H1 (cell line): ENCODE measurements around the gene PNO1. TPM values are rescaled to one million over a fixed set of nuclear protein-coding genes. Genes with fewer than 3 reads are reported as not detected.

Source experiments
- CTCF ChIA-PET: fragments of 300-600 bp; sonication (Branson Sonifier 250); formaldehyde crosslinking; loops from one replicate; lab custom pipeline; 2021; ENCODE audit not compliant: partially characterized antibody; lab: Charles Lee
- POLR2A ChIA-PET: fragments of 300-600 bp; sonication (Branson Sonifier 250); formaldehyde crosslinking; loops from one replicate; lab custom pipeline; 2021; ENCODE audit warnings: inconsistent platforms; ENCODE audit not compliant: partially characterized antibody; lab: Charles Lee
- DNase-seq, 2 experiments: peaks; one replicate each; pipeline versions ENCODE4 v3.0.0 to v3.0.0-alpha.2; 2010 to 2022; ENCODE audit warnings: low spot score in 2 of 2, low read depth in 1 of 2, mixed read lengths in 1 of 2
- FAIRE-seq: peaks from 2 replicates; lab custom pipeline; 2011; peaks lifted over from hg19 to GRCh38; lab: Jason Lieb, UNC
- H2AFZ ChIP-seq: 2 replicates; pipeline ENCODE4 v1.8.1; 2012; ENCODE audit warnings: low read length, inconsistent platforms
- H2AK5ac ChIP-seq: 2 replicates; pipeline ENCODE4 v1.6.1; 2013; ENCODE audit warnings: low read depth, low read length
- H2BK120ac ChIP-seq: replicated peaks from 2 replicates; pipeline ENCODE3; 2013; ENCODE audit warnings: low read depth, low read length, inconsistent platforms
- H2BK12ac ChIP-seq: 2 replicates; pipeline ENCODE4 v1.6.1; 2013; ENCODE audit warnings: low read depth, low read length
- H2BK15ac ChIP-seq: 2 replicates; pipeline ENCODE4 v1.6.1; 2013; ENCODE audit warnings: low read length
- H2BK20ac ChIP-seq: 2 replicates; pipeline ENCODE4 v1.6.1; 2013; ENCODE audit warnings: low read length
- H2BK5ac ChIP-seq: 2 replicates; pipeline ENCODE4 v1.6.1; 2013; ENCODE audit warnings: low read depth, low read length
- H3K14ac ChIP-seq: 2 replicates; pipeline ENCODE4 v1.6.1; 2013; ENCODE audit warnings: inconsistent platforms; ENCODE audit not compliant: insufficient read length
- H3K18ac ChIP-seq: 2 replicates; pipeline ENCODE4 v1.6.1; 2013; ENCODE audit warnings: low read length; ENCODE audit errors: extremely low read depth
- H3K23ac ChIP-seq: 2 replicates; pipeline ENCODE4 v1.6.1; 2013; ENCODE audit warnings: inconsistent platforms; ENCODE audit not compliant: insufficient read length
- H3K23me2 ChIP-seq: 2 replicates; pipeline ENCODE4 v1.6.1; 2013; ENCODE audit warnings: low read depth, low read length
- H3K27ac ChIP-seq: 2 replicates; pipeline ENCODE4 v1.6.1; 2011; ENCODE audit warnings: low read depth, low read length, inconsistent platforms
- H3K27me3 ChIP-seq, 4 experiments: replicated peaks in 1 of 4; 1 replicate in 1 of 4; 2 replicates in 3 of 4; pipeline versions ENCODE4 v1.6.1 to v1.8.1; 2011 to 2013; ENCODE audit warnings: low read length in 3 of 4, mild to moderate bottlenecking in 3 of 4, inconsistent platforms in 2 of 4, mixed read lengths in 2 of 4, moderate library complexity in 1 of 4; ENCODE audit not compliant: control insufficient read depth in 3 of 4, insufficient read depth in 3 of 4; ENCODE audit errors: extremely low read depth in 1 of 4
- H3K36me3 ChIP-seq, 4 experiments: 2 replicates each; pipeline versions ENCODE4 v1.6.1 to v1.8.1; 2011 to 2013; ENCODE audit warnings: mild to moderate bottlenecking in 4 of 4, low read length in 3 of 4, moderate library complexity in 2 of 4, control low read depth in 1 of 4, inconsistent platforms in 1 of 4; ENCODE audit not compliant: insufficient read depth in 4 of 4, control insufficient read depth in 2 of 4
- H3K4ac ChIP-seq: replicated peaks from 2 replicates; pipeline ENCODE3; 2013; ENCODE audit warnings: low read length, low read depth, mixed read lengths, inconsistent platforms; ENCODE audit not compliant: insufficient read length
- H3K4me1 ChIP-seq, 4 experiments: replicated peaks in 1 of 4; 1 replicate in 1 of 4; 2 replicates in 3 of 4; pipeline versions ENCODE4 v1.6.1 to v1.8.1; 2011 to 2013; ENCODE audit warnings: low read length in 3 of 4, inconsistent platforms in 2 of 4, mixed read lengths in 1 of 4; ENCODE audit not compliant: insufficient read depth in 4 of 4, control insufficient read depth in 3 of 4
- H3K4me2 ChIP-seq, 2 experiments: 2 replicates each; pipeline versions ENCODE4 v1.6.1 to v1.8.1; 2011 to 2013; ENCODE audit warnings: low read depth in 2 of 2, low read length in 2 of 2, control low read depth in 1 of 2, inconsistent platforms in 1 of 2, mild to moderate bottlenecking in 1 of 2; ENCODE audit not compliant: insufficient read depth in 1 of 2
- H3K4me3 ChIP-seq, 4 experiments: fragments of 200-600, 300-600 bp in 1 of 4; sonication (generic), shearing (Covaris generic), sonication (Bioruptor Twin) in 1 of 4; 2 replicates each; pipeline versions ENCODE4 v1.5.1 to v1.8.1; 2011 to 2016; ENCODE audit warnings: low read length in 4 of 4, low read depth in 3 of 4, control low read depth in 2 of 4, inconsistent platforms in 2 of 4, mild to moderate bottlenecking in 2 of 4, mixed read lengths in 1 of 4, moderate library complexity in 1 of 4; ENCODE audit not compliant: insufficient read depth in 2 of 4; ENCODE audit errors: extremely low read depth in 1 of 4
- H3K56ac ChIP-seq: replicated peaks from 2 replicates; pipeline ENCODE3; 2013; ENCODE audit warnings: low read depth, mild to moderate bottlenecking, mixed read lengths, low read length, inconsistent platforms; ENCODE audit not compliant: insufficient read length
- H3K79me1 ChIP-seq: 2 replicates; pipeline ENCODE4 v1.6.1; 2013; ENCODE audit warnings: low read depth, low read length, control low read depth
- H3K79me2 ChIP-seq, 2 experiments: 2 replicates each; pipeline versions ENCODE4 v1.6.1 to v1.8.1; 2012 to 2013; ENCODE audit warnings: low read length in 2 of 2, mild to moderate bottlenecking in 2 of 2, inconsistent platforms in 1 of 2; ENCODE audit not compliant: insufficient read depth in 2 of 2, control insufficient read depth in 1 of 2
- H3K9ac ChIP-seq, 4 experiments: replicated peaks in 1 of 4; 1 replicate in 1 of 4; 2 replicates in 3 of 4; pipeline versions ENCODE4 v1.6.1 to v1.8.1; 2011 to 2013; ENCODE audit warnings: low read depth in 3 of 4, low read length in 3 of 4, control low read depth in 2 of 4, mild to moderate bottlenecking in 2 of 4, moderate library complexity in 2 of 4, inconsistent platforms in 1 of 4; ENCODE audit errors: extremely low read depth in 1 of 4
- H3K9me3 ChIP-seq, 2 experiments: 2 replicates each; pipeline versions ENCODE4 v1.6.1 to v1.8.1; 2012 to 2013; ENCODE audit warnings: mild to moderate bottlenecking in 2 of 2, moderate library complexity in 2 of 2, control low read depth in 1 of 2, inconsistent platforms in 1 of 2, low read depth in 1 of 2, low read length in 1 of 2, mixed read lengths in 1 of 2; ENCODE audit not compliant: insufficient read depth in 2 of 2
- H4K20me1 ChIP-seq, 2 experiments: replicated peaks in 1 of 2; 2 replicates each; pipeline versions ENCODE3 to v1.8.1; 2011 to 2013; ENCODE audit warnings: inconsistent platforms in 2 of 2, low read length in 2 of 2, mild to moderate bottlenecking in 1 of 2; ENCODE audit not compliant: insufficient read depth in 2 of 2, control insufficient read depth in 1 of 2
- H4K5ac ChIP-seq: 2 replicates; pipeline ENCODE4 v1.6.1; 2013; ENCODE audit warnings: low read length, low read depth, mixed read lengths, inconsistent platforms; ENCODE audit not compliant: insufficient read length
- H4K8ac ChIP-seq: 2 replicates; pipeline ENCODE4 v1.8.0; 2013; ENCODE audit warnings: mild to moderate bottlenecking, moderate library complexity, low read length, inconsistent platforms; ENCODE audit not compliant: insufficient read depth; ENCODE audit errors: extremely low read depth
- H4K91ac ChIP-seq: replicated peaks from 2 replicates; pipeline ENCODE3; 2013; ENCODE audit warnings: low read length, mixed read lengths, inconsistent platforms; ENCODE audit not compliant: insufficient read length
- BACH1 ChIP-seq: IDR thresholded peaks from 2 replicates; pipeline ENCODE4 v1.6.1; 2012; ENCODE audit warnings: low read length, improper control_type of control experiment
- MAX ChIP-seq: IDR thresholded peaks from 2 replicates; pipeline ENCODE4 v1.6.1; 2012; ENCODE audit warnings: inconsistent platforms
- SAP30 ChIP-seq: fragments of 300-600 bp; sonication (generic); IDR thresholded peaks from 2 replicates; pipeline ENCODE4 v1.7.1; 2012; ENCODE audit warnings: low read length, moderate library complexity, mild to moderate bottlenecking, inconsistent platforms; ENCODE audit not compliant: insufficient read depth, insufficient replicate concordance
- SIN3A ChIP-seq, 2 experiments: IDR thresholded peaks in 1 of 2; conservative IDR thresholded peaks in 1 of 2; 2 replicates each; pipeline ENCODE4 v1.6.1; 2011 to 2012; ENCODE audit warnings: low read length in 2 of 2, improper control_type of control experiment in 1 of 2, low read depth in 1 of 2, mild to moderate bottlenecking in 1 of 2
- WGBS, 2 experiments: shearing (Covaris generic) in 1 of 2; methylation state at CpG; one replicate each; pipeline versions ENCODE4 v1.1.6 to v1.1.7; 2013 to 2015; ENCODE audit warnings: low lambda C conversion rate in 2 of 2, mixed read lengths in 2 of 2, inconsistent platforms in 1 of 2, low coverage in 1 of 2, missing lambda C conversion rate in 1 of 2; ENCODE audit not compliant: insufficient replicate concordance in 2 of 2, insufficient coverage in 1 of 2, insufficient read length in 1 of 2; ENCODE audit errors: extremely low coverage in 1 of 2, missing lambda C conversion rate in 1 of 2; 5-methylcytosine and 5-hydroxymethylcytosine counted together
- polyA plus RNA-seq, 7 experiments: library from polyadenylated mRNA; depleted of rRNA in 3 of 7; stranded (reverse) in 5 of 7; unstranded in 2 of 7; fragments of >200 nt in 5 of 7; fragments of 200-250 nt in 2 of 7; gene quantifications; 1 replicate in 5 of 7; 2 replicates in 1 of 7; 4 replicates in 1 of 7; pipeline versions ENCODE4 v1.2.1 to v1.2.3, GENCODE V29; 2011 to 2013; ENCODE audit warnings: missing spikeins in 2 of 7, mixed read lengths in 2 of 7
- total RNA-seq: library from RNA; stranded (reverse); fragmentation: NEBNext Ultra II Directional; extraction: Animal tissue kit (Norgen Biotek cat#: 25700); gene quantifications from 2 replicates; pipeline ENCODE4 v1.2.1, GENCODE V29; 2021

PNO1 gene
- total and polyA plus RNA-seq, 2 of the 8 experiments (the other 6 are each of a cell fraction or from before 2014, with no cell fraction given) = 18.6 to 33.2 TPM

- Histone ChIP-seq H4K20me1 (peaks cover 6 to 11% of the 10 kb centered on the region in 2 experiments), H3K4me3 (no peak overlapping the region), H2AFZ (no peak overlapping the region)
Measured at GRCh38 chr2:68217729-68218128, 60.0 kb downstream of the PNO1 start.

More at GRCh38 chr2:68217729-68218128, 60.0 kb downstream of the PNO1 start:
- no peak overlapping the region for H2AK5ac ChIP-seq
- no peak overlapping the region for H4K5ac ChIP-seq
- no peak overlapping the region for H3K4ac ChIP-seq
- peaks cover 13 to 99% of the 10 kb centered on the region in 2 experiments; a peak in 3 of 4 replicates for H3K79me2 ChIP-seq
- no peak overlapping the region for H2BK120ac ChIP-seq
- H4K8ac ChIP-seq = no peak overlapping the region
- no peaks in the 10 kb centered on the region; the same call in 1 of the 2 replicates for H3K79me1 ChIP-seq
- no peak overlapping the region for H3K9ac ChIP-seq
- peaks cover 0 to 4% (median 0%) of the 10 kb centered on the region in 4 experiments; a peak in 1 of 8 replicates for H3K36me3 ChIP-seq
- H3K18ac ChIP-seq = no peak overlapping the region
- no peak overlapping the region for H3K14ac ChIP-seq
- H3K27me3 ChIP-seq = no peaks in the 10 kb centered on the region
- no peak overlapping the region for H2BK15ac ChIP-seq
- no peak overlapping the region for H3K27ac ChIP-seq
- H3K23me2 ChIP-seq = no peaks in the 10 kb centered on the region
- POLR2A ChIA-PET = no interaction called here
- no peak overlapping the region for H3K23ac ChIP-seq
- H4K91ac ChIP-seq = no peak overlapping the region
- FAIRE-seq (no peak), DNase-seq (no peak)
- H2BK20ac ChIP-seq = no peak overlapping the region
- 83% methylated on average over 3 of the region's 3 CpGs; no CpG with 5 or more reads in 1 of the 2 experiments for WGBS, 2 experiments
- no peak overlapping the region for H3K4me2 ChIP-seq
- H3K9me3 ChIP-seq = no peaks in the 10 kb centered on the region
- CTCF ChIA-PET = interaction anchor here (0.6 to 1.2 kb wide), 2 partner anchors 10 to 713 kb away, joined by 4 to 5 read pairs; no protein-coding TSS in a partner anchor
- TF ChIP-seq SIN3A (conservative IDR thresholded peaks at IDR 0.05 in 1 of 2, IDR thresholded peaks at IDR 0.05 in 1 of 2; ENCODE audit: low read depth in 1 of 2, low read length in 2 of 2) (no peak), MAX (no peak), SAP30 (no peak), BACH1 (no peak)
- TF ChIP-seq, all 59 proteins: peak for 0
- Histone ChIP-seq H2BK12ac (no peak overlapping the region), H3K4me1 (no peaks in the 10 kb centered on the region; a peak in 1 of 7 replicates), H2BK5ac (no peak overlapping the region), H3K56ac (no peak overlapping the region)
